ENCODE measurements around the gene YAP1.

GRCh38 chr11:102117472-102118113 lies 7.3 kb downstream of the YAP1 start:
- TF ChIP-seq POLR2AphosphoS5 (IDR thresholded peaks at IDR 0.05): no peak
- TF ChIP-seq, protein P1, sequence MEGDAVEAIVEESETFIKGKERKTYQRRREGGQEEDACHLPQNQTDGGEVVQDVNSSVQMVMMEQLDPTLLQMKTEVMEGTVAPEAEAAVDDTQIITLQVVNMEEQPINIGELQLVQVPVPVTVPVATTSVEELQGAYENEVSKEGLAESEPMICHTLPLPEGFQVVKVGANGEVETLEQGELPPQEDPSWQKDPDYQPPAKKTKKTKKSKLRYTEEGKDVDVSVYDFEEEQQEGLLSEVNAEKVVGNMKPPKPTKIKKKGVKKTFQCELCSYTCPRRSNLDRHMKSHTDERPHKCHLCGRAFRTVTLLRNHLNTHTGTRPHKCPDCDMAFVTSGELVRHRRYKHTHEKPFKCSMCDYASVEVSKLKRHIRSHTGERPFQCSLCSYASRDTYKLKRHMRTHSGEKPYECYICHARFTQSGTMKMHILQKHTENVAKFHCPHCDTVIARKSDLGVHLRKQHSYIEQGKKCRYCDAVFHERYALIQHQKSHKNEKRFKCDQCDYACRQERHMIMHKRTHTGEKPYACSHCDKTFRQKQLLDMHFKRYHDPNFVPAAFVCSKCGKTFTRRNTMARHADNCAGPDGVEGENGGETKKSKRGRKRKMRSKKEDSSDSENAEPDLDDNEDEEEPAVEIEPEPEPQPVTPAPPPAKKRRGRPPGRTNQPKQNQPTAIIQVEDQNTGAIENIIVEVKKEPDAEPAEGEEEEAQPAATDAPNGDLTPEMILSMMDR (IDR thresholded peaks at IDR 0.05): no peak
